Vagina (tissue), 2 donors: Measurements from ENCODE around the gene RPTOR. TPM values are rescaled to one million over a fixed set of nuclear protein-coding genes. Genes with fewer than 3 reads are reported as not detected.

Experiments used
- DNase-seq, 2 donors: peaks; one replicate each; pipeline ENCODE4 v3.0.0-alpha.2; 2017; ENCODE audit errors: extremely low spot score in 2 of 2
- H3K27ac ChIP-seq: fragments of 200-600 bp; sonication (generic); one replicate; pipeline ENCODE4 v1.5.1; 2019
- H3K27me3 ChIP-seq: fragments of 200-600 bp; sonication (generic); one replicate; pipeline ENCODE4 v1.5.1; 2019
- H3K36me3 ChIP-seq, 2 donors: fragments of 200-600 bp; sonication (generic); one replicate each; pipeline ENCODE4 v1.5.1; 2017 to 2019
- H3K4me1 ChIP-seq: fragments of 200-600 bp; sonication (generic); one replicate; pipeline ENCODE4 v1.5.1; 2019
- H3K4me3 ChIP-seq, 2 donors: fragments of 200-600 bp; sonication (generic); 1 replicate in 1 of 2; 2 replicates in 1 of 2; pipeline ENCODE4 v1.5.1; 2016 to 2019
- H3K9me3 ChIP-seq: fragments of 200-600 bp; sonication (generic); one replicate; pipeline ENCODE4 v1.5.1; 2019
- POLR2A ChIP-seq, 2 donors: fragments of 450-650 bp; IDR thresholded peaks; one replicate each; pipeline ENCODE4 v1.6.1; 2017; ENCODE audit warnings: antibody characterized with exemption in 2 of 2, mild to moderate bottlenecking in 2 of 2, moderate library complexity in 2 of 2
- POLR2AphosphoS5 ChIP-seq, 2 donors: sonication (generic); formaldehyde crosslinking; IDR thresholded peaks; one replicate each; pipeline ENCODE4 v1.9.0; 2017; ENCODE audit warnings: antibody characterized with exemption in 2 of 2, mild to moderate bottlenecking in 2 of 2, low read depth in 1 of 2; ENCODE audit not compliant: insufficient read depth in 1 of 2
- intact Hi-C: fragments of 100-400 bp; cut with DNase I; formaldehyde crosslinking; loops from one replicate; pipeline ENCODE4 v1.15.1; 2023
- total RNA-seq: library from RNA; depleted of rRNA; stranded (reverse); fragments of >200 nt; gene quantifications from one replicate; pipeline ENCODE4 v1.2.3, GENCODE V29; 2016
- TF ChIP-seq, protein P1 (sequence below), 3 experiments: fragments of 450-650 bp in 2 of 3; fragments of 200-600 bp in 1 of 3; sonication (generic) in 1 of 3; IDR thresholded peaks; one replicate each; pipeline ENCODE4 v1.5.1; 2017 to 2019; ENCODE audit warnings: antibody characterized with exemption in 3 of 3, mild to moderate bottlenecking in 2 of 3, moderate library complexity in 2 of 3

Gene RPTOR
- total RNA-seq, 1 donor from 2014 or later, result 38.3 TPM

DNA sequence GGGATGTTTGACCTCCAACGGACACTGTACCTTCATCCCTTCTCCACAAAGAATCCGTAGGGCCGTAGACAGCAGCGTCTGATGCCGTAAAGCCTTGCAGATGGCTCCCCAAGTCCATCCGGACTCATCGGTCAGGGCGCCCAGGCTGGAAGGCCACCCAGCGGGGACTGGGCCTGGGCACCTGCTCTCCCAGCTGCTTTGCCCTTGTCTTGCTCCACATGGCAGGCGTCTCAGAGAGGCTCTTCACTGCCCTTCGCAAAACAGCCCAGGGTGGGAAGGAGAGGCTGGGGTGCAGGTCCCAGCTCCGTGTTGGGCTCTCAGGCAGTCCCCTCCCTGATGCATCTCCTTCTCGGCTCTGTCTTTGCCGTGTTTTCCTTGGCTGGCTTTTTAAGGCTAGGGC is 6.2 kb upstream of the RPTOR start:
- intact Hi-C loops, result no loop called here
- TF ChIP-seq POLR2AphosphoS5 (IDR thresholded peaks at IDR 0.05; ENCODE audit: insufficient read depth in 1 of 2, low read depth in 1 of 2) (no peak), POLR2A (IDR thresholded peaks at IDR 0.05) (no peak)
- TF ChIP-seq, protein P1, sequence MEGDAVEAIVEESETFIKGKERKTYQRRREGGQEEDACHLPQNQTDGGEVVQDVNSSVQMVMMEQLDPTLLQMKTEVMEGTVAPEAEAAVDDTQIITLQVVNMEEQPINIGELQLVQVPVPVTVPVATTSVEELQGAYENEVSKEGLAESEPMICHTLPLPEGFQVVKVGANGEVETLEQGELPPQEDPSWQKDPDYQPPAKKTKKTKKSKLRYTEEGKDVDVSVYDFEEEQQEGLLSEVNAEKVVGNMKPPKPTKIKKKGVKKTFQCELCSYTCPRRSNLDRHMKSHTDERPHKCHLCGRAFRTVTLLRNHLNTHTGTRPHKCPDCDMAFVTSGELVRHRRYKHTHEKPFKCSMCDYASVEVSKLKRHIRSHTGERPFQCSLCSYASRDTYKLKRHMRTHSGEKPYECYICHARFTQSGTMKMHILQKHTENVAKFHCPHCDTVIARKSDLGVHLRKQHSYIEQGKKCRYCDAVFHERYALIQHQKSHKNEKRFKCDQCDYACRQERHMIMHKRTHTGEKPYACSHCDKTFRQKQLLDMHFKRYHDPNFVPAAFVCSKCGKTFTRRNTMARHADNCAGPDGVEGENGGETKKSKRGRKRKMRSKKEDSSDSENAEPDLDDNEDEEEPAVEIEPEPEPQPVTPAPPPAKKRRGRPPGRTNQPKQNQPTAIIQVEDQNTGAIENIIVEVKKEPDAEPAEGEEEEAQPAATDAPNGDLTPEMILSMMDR (IDR thresholded peaks at IDR 0.05), result no peak
- no peaks in the 10 kb centered on the region for H3K4me1 ChIP-seq

GRCh38 chr17:80539022-80539641 is 5.5 kb upstream of the RPTOR start:
- TF ChIP-seq, protein P1 (IDR thresholded peaks at IDR 0.05), result no peak
- TF ChIP-seq POLR2AphosphoS5 (IDR thresholded peaks at IDR 0.05; ENCODE audit: insufficient read depth in 1 of 2, low read depth in 1 of 2) (no peak), POLR2A (IDR thresholded peaks at IDR 0.05) (no peak)
- H3K36me3 ChIP-seq, result no peaks in the 10 kb centered on the region
- no peaks in the 10 kb centered on the region for H3K9me3 ChIP-seq
- no peak overlapping the region for H3K27ac ChIP-seq
- no peaks in the 10 kb centered on the region for H3K27me3 ChIP-seq
- H3K4me1 ChIP-seq, result no peaks in the 10 kb centered on the region
- intact Hi-C loops, result no loop called here
- DNase-seq, result no peak
- no peak overlapping the region for H3K4me3 ChIP-seq

More for the DNA sequence above, 6.2 kb upstream of the RPTOR start:
- H3K27me3 ChIP-seq, result no peaks in the 10 kb centered on the region
- H3K27ac ChIP-seq, result no peak overlapping the region
- H3K36me3 ChIP-seq, result no peaks in the 10 kb centered on the region
- no peak overlapping the region for H3K4me3 ChIP-seq
- H3K9me3 ChIP-seq, result no peaks in the 10 kb centered on the region
- no peak for DNase-seq

GRCh38 chr17:80545499-80545826 is 825 bp downstream of the RPTOR start:
- TF ChIP-seq POLR2AphosphoS5 (IDR thresholded peaks at IDR 0.05; ENCODE audit: insufficient read depth in 1 of 2, low read depth in 1 of 2) (no peak), POLR2A (IDR thresholded peaks at IDR 0.05) (no peak)
- TF ChIP-seq, protein P1 (IDR thresholded peaks at IDR 0.05), result no peak
- no peaks in the 10 kb centered on the region for H3K27me3 ChIP-seq
- H3K9me3 ChIP-seq, result no peaks in the 10 kb centered on the region
- no peak for DNase-seq
- H3K4me3 ChIP-seq, result peak overlapping the region; percentile 83 to 98
- no peaks in the 10 kb centered on the region for H3K36me3 ChIP-seq
- H3K4me1 ChIP-seq, result peaks cover 28% of the 10 kb centered on the region
- intact Hi-C loops, result no loop called here
- no peak overlapping the region for H3K27ac ChIP-seq

GRCh38 chr17:80546267-80546666 is 1.6 kb downstream of the RPTOR start:
- intact Hi-C loops, result no loop called here
- peak overlapping the region in 1 of 2 donors; percentile 98 for H3K4me3 ChIP-seq
- no peaks in the 10 kb centered on the region for H3K9me3 ChIP-seq
- H3K4me1 ChIP-seq, result peaks cover 28% of the 10 kb centered on the region
- DNase-seq, result no peak
- no peaks in the 10 kb centered on the region for H3K27me3 ChIP-seq
- H3K36me3 ChIP-seq, result no peaks in the 10 kb centered on the region
- H3K27ac ChIP-seq, result no peak overlapping the region
- TF ChIP-seq POLR2A (IDR thresholded peaks at IDR 0.05) (no peak), POLR2AphosphoS5 (IDR thresholded peaks at IDR 0.05; ENCODE audit: insufficient read depth in 1 of 2, low read depth in 1 of 2) (no peak)
- TF ChIP-seq, protein P1 (IDR thresholded peaks at IDR 0.05), result no peak

DNA sequence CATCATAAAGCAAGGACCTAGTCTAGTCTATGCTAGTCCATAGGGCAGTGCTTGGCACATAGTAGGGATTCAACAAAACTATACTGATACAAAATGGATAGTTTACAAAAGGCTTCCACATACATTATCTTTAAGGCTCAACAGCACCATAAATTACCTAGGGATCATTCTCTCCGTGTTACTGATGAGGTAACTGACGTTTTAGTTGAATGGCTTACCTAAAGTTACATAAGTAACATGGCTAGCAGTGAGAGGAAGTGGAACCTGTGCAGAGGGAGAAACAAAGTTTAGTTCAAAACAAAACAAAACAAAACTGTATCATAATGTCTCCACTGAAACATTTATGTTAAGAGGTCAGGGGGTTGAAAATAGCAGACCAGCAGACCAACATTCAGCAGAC is 7.9 kb downstream of the RPTOR start:
- Histone ChIP-seq H3K4me1 (peaks cover 6% of the 10 kb centered on the region), H3K27ac (no peak overlapping the region), H3K36me3 (no peaks in the 10 kb centered on the region), H3K4me3 (no peak overlapping the region), H3K27me3 (no peaks in the 10 kb centered on the region), H3K9me3 (no peaks in the 10 kb centered on the region)
- intact Hi-C loops, result no loop called here
- DNase-seq, result no peak
- TF ChIP-seq POLR2AphosphoS5 (IDR thresholded peaks at IDR 0.05; ENCODE audit: insufficient read depth in 1 of 2, low read depth in 1 of 2) (no peak), POLR2A (IDR thresholded peaks at IDR 0.05) (no peak)
- TF ChIP-seq, protein P1 (IDR thresholded peaks at IDR 0.05), result no peak
